ENCODE measurements around the gene ATF7IP.

GRCh38 chr12:14367040-14367661 is 1.7 kb downstream of the ATF7IP start:
- TF ChIP-seq POLR2AphosphoS5 (IDR thresholded peaks at IDR 0.05; ENCODE audit: low read depth, low read length) (peak; percentile 57; the same call in 1 of the 2 replicates), TAF1 (IDR thresholded peaks at IDR 0.05; ENCODE audit: low read depth, low read length) (peak; percentile 55; the same call in 1 of the 2 replicates), POLR2A (IDR thresholded peaks at IDR 0.05; ENCODE audit: low read depth, low read length) (peak; percentile 81), PAX5 (IDR thresholded peaks at IDR 0.05; ENCODE audit: insufficient read depth, low read length, severe bottlenecking) (no peak), SPI1 (IDR thresholded peaks at IDR 0.05; ENCODE audit: low read depth, low read length) (no peak), POU2F2 (IDR thresholded peaks at IDR 0.05; ENCODE audit: low read depth, low read length) (no peak)

Data from GM12891 (cell line).